H9 (cell line): ENCODE data around the gene ZNF230. TPM values are rescaled to one million over a fixed set of nuclear protein-coding genes. Genes with fewer than 3 reads are reported as not detected.

Experiments
- DNase-seq: peaks from one replicate; pipeline ENCODE4 v3.0.0-alpha.2; 2017
- H2AFZ ChIP-seq: one replicate; pipeline ENCODE4 v1.6.1; 2013; ENCODE audit warnings: mild to moderate bottlenecking, low read length, control low read depth, moderate library complexity
- H2AK5ac ChIP-seq: 2 replicates; pipeline ENCODE4 v1.6.1; 2013; ENCODE audit warnings: low read length, control low read depth, mixed read lengths; ENCODE audit not compliant: insufficient read length
- H2BK120ac ChIP-seq: one replicate; pipeline ENCODE4 v1.6.1; 2013; ENCODE audit warnings: low read depth, mild to moderate bottlenecking, low read length, control low read depth, inconsistent platforms; ENCODE audit not compliant: poor library complexity, severe bottlenecking
- H2BK12ac ChIP-seq: 2 replicates; pipeline ENCODE4 v1.6.1; 2013; ENCODE audit warnings: low read length, control low read depth, mixed read lengths, low read depth; ENCODE audit not compliant: insufficient read length
- H2BK15ac ChIP-seq: 2 replicates; pipeline ENCODE4 v1.6.1; 2013; ENCODE audit warnings: low read depth, low read length, control low read depth
- H2BK20ac ChIP-seq: one replicate; pipeline ENCODE4 v1.6.1; 2013; ENCODE audit warnings: low read depth, mild to moderate bottlenecking, low read length, control low read depth, inconsistent platforms; ENCODE audit not compliant: poor library complexity, severe bottlenecking
- H2BK5ac ChIP-seq: 2 replicates; pipeline ENCODE4 v1.6.1; 2013; ENCODE audit warnings: low read length, control low read depth, mixed read lengths; ENCODE audit not compliant: insufficient read length
- H3K14ac ChIP-seq: 2 replicates; pipeline ENCODE4 v1.6.1; 2013; ENCODE audit warnings: low read length, control low read depth; ENCODE audit not compliant: insufficient read depth
- H3K18ac ChIP-seq: 2 replicates; pipeline ENCODE4 v1.6.1; 2013; ENCODE audit warnings: low read depth, mild to moderate bottlenecking, mixed read lengths, low read length, control low read depth; ENCODE audit not compliant: insufficient read length
- H3K23ac ChIP-seq: 2 replicates; pipeline ENCODE4 v1.6.1; 2013; ENCODE audit warnings: low read length, control low read depth, mixed read lengths, low read depth; ENCODE audit not compliant: insufficient read length
- H3K23me2 ChIP-seq: 2 replicates; pipeline ENCODE4 v1.6.1; 2013; ENCODE audit warnings: low read depth, mild to moderate bottlenecking, mixed read lengths, low read length, control low read depth; ENCODE audit not compliant: insufficient read length, poor library complexity, severe bottlenecking
- H3K27ac ChIP-seq: 2 replicates; pipeline ENCODE4 v1.5.1; 2013; ENCODE audit warnings: low read length, control low read depth, mixed read lengths, low read depth; ENCODE audit not compliant: insufficient read length
- H3K27me3 ChIP-seq: 2 replicates; pipeline ENCODE4 v1.6.1; 2013; ENCODE audit warnings: low read length, control low read depth, inconsistent platforms; ENCODE audit not compliant: insufficient read depth
- H3K4ac ChIP-seq: 2 replicates; pipeline ENCODE4 v1.6.1; 2013; ENCODE audit warnings: low read depth, mild to moderate bottlenecking, control low read depth, inconsistent platforms, low read length, moderate library complexity
- H3K4me1 ChIP-seq: 2 replicates; pipeline ENCODE4 v1.6.1; 2013; ENCODE audit warnings: low read length, control low read depth, inconsistent platforms; ENCODE audit not compliant: insufficient read depth
- H3K4me2 ChIP-seq: 2 replicates; pipeline ENCODE4 v1.6.1; 2013; ENCODE audit warnings: low read length, control low read depth, mixed read lengths; ENCODE audit not compliant: insufficient read length, insufficient read depth
- H3K56ac ChIP-seq: 2 replicates; pipeline ENCODE4 v1.6.1; 2013; ENCODE audit warnings: low read depth, mild to moderate bottlenecking, mixed read lengths, low read length, control low read depth; ENCODE audit not compliant: insufficient read length
- H3K79me1 ChIP-seq: 2 replicates; pipeline ENCODE4 v1.6.1; 2013; ENCODE audit warnings: low read depth, mild to moderate bottlenecking, moderate library complexity, low read length, control low read depth, inconsistent platforms; ENCODE audit not compliant: insufficient read depth, poor library complexity, severe bottlenecking
- H3K79me2 ChIP-seq: 2 replicates; pipeline ENCODE4 v1.6.1; 2013; ENCODE audit warnings: low read length, control low read depth, inconsistent platforms; ENCODE audit not compliant: insufficient read depth
- H3K9ac ChIP-seq: 2 replicates; pipeline ENCODE4 v1.6.1; 2013; ENCODE audit warnings: low read length, control low read depth, mixed read lengths; ENCODE audit not compliant: insufficient read length; ENCODE audit errors: extremely low read depth
- H3K9me3 ChIP-seq: one replicate; pipeline ENCODE4 v1.6.1; 2013; ENCODE audit warnings: low read depth, low read length, inconsistent platforms; ENCODE audit not compliant: control insufficient read depth
- H3T11ph ChIP-seq: one replicate; pipeline ENCODE4 v1.6.1; 2013; ENCODE audit warnings: mild to moderate bottlenecking, low read length, control low read depth, inconsistent platforms
- H4K20me1 ChIP-seq: one replicate; pipeline ENCODE4 v1.6.1; 2013; ENCODE audit not compliant: control insufficient read depth, insufficient read length, insufficient read depth
- H4K5ac ChIP-seq: 2 replicates; pipeline ENCODE4 v1.6.1; 2013; ENCODE audit warnings: low read depth, mild to moderate bottlenecking, mixed read lengths, low read length, control low read depth; ENCODE audit not compliant: insufficient read length
- H4K8ac ChIP-seq: replicated peaks from 2 replicates; pipeline ENCODE4 v1.6.1; 2013; ENCODE audit warnings: low read length, control low read depth, mixed read lengths, low read depth; ENCODE audit not compliant: insufficient read length
- H4K91ac ChIP-seq: 2 replicates; pipeline ENCODE4 v1.6.1; 2013; ENCODE audit warnings: low read depth, mild to moderate bottlenecking, moderate library complexity, mixed read lengths, low read length, control low read depth; ENCODE audit not compliant: insufficient read length
- H3K27ac Mint-ChIP-seq, 3 experiments: 2 replicates in 2 of 3; 3 replicates in 1 of 3; pipeline ENCODE4 v1.8.0; 2020 to 2021; ENCODE audit warnings: mixed read lengths in 3 of 3, mild to moderate bottlenecking in 1 of 3, moderate library complexity in 1 of 3
- H3K27me3 Mint-ChIP-seq: 2 replicates; pipeline ENCODE4 v1.8.0; 2021; ENCODE audit warnings: low read depth, mild to moderate bottlenecking, moderate library complexity, mixed read lengths
- H3K36me3 Mint-ChIP-seq, 3 experiments: 2 replicates in 2 of 3; 3 replicates in 1 of 3; pipeline ENCODE4 v1.8.0; 2020 to 2021; ENCODE audit warnings: low read depth in 3 of 3, mixed read lengths in 3 of 3; ENCODE audit not compliant: insufficient read depth in 1 of 3
- H3K4me1 Mint-ChIP-seq, 2 experiments: 2 replicates each; pipeline ENCODE4 v1.8.0; 2020; ENCODE audit warnings: mixed read lengths in 2 of 2
- H3K4me3 Mint-ChIP-seq, 2 experiments: 2 replicates in 1 of 2; 3 replicates in 1 of 2; pipeline ENCODE4 v1.8.0; 2020 to 2021; ENCODE audit warnings: mild to moderate bottlenecking in 2 of 2, mixed read lengths in 2 of 2, moderate library complexity in 1 of 2
- H3K9me3 Mint-ChIP-seq, 2 experiments: 2 replicates in 1 of 2; 3 replicates in 1 of 2; pipeline ENCODE4 v1.8.0; 2020; ENCODE audit warnings: mild to moderate bottlenecking in 2 of 2, mixed read lengths in 2 of 2, moderate library complexity in 1 of 2
- WGBS: extraction: QIAGEN DNeasy Blood & Tissue Kit; methylation state at CpG from one replicate; pipeline ENCODE4 v1.1.7; 2013; ENCODE audit warnings: missing lambda C conversion rate, low lambda C conversion rate, mixed read lengths; ENCODE audit not compliant: insufficient read length; ENCODE audit errors: extremely low coverage; 5-methylcytosine and 5-hydroxymethylcytosine counted together
- total RNA-seq: library from RNA; stranded (reverse); gene quantifications from 2 replicates; pipeline ENCODE4 v1.2.1, GENCODE V29; 2021
- TF ChIP-seq, protein P1 (sequence below): fragments of 200-600 bp; sonication (generic); conservative IDR thresholded peaks from 3 replicates; pipeline ENCODE4 v1.8.0; 2021; ENCODE audit warnings: antibody characterized with exemption, mild to moderate bottlenecking

Gene ZNF230
- total RNA-seq, 1 experiment from 2014 or later, result 3.1 TPM

DNA sequence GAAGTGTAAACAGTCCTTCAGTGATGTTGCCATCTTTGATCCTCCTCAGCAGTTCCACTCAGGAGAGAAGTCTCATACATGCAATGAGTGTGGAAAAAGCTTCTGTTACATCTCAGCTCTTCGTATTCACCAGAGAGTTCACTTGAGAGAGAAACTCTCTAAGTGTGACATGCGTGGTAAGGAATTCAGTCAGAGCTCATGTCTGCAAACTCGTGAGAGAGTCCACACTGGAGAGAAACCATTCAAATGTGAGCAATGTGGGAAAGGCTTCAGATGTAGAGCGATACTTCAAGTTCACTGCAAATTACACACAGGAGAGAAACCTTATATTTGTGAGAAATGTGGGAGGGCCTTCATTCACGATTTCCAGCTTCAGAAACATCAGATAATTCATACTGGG is 7.7 kb downstream of the ZNF230 start:
- Histone ChIP-seq H2AFZ (no peak overlapping the region), H3K56ac (no peak overlapping the region), H3K27me3 (no peaks in the 10 kb centered on the region), H4K8ac (no peak overlapping the region), H3K79me2 (no peaks in the 10 kb centered on the region), H3K4me1 (no peaks in the 10 kb centered on the region), H3K18ac (no peak overlapping the region), H2BK5ac (no peak overlapping the region), H2BK12ac (no peak overlapping the region), H3K23me2 (no peaks in the 10 kb centered on the region), H3K27ac (no peak overlapping the region), H3T11ph (no peak overlapping the region), H3K9me3 (peaks cover 37% of the 10 kb centered on the region), H3K14ac (no peak overlapping the region), H2AK5ac (no peak overlapping the region), H3K23ac (no peak overlapping the region), H4K20me1 (no peaks in the 10 kb centered on the region), H2BK15ac (no peak overlapping the region), H4K91ac (no peak overlapping the region), H3K9ac (no peak overlapping the region), H3K4me2 (no peak overlapping the region), H4K5ac (no peak overlapping the region), H2BK20ac (no peak overlapping the region), H2BK120ac (no peak overlapping the region), H3K4ac (no peak overlapping the region), H3K79me1 (no peaks in the 10 kb centered on the region)
- H3K4me3 Mint-ChIP-seq, result no peak overlapping the region
- H3K9me3 Mint-ChIP-seq, result peaks cover 58 to 88% of the 10 kb centered on the region in 2 experiments
- WGBS, result no CpG with 5 or more reads among the region's 5 CpGs
- no peak for DNase-seq
- no peak overlapping the region for H3K27ac Mint-ChIP-seq
- peaks cover 61 to 72% (median 65%) of the 10 kb centered on the region in 3 experiments for H3K36me3 Mint-ChIP-seq
- H3K4me1 Mint-ChIP-seq, result no peaks in the 10 kb centered on the region
- TF ChIP-seq, protein P1, sequence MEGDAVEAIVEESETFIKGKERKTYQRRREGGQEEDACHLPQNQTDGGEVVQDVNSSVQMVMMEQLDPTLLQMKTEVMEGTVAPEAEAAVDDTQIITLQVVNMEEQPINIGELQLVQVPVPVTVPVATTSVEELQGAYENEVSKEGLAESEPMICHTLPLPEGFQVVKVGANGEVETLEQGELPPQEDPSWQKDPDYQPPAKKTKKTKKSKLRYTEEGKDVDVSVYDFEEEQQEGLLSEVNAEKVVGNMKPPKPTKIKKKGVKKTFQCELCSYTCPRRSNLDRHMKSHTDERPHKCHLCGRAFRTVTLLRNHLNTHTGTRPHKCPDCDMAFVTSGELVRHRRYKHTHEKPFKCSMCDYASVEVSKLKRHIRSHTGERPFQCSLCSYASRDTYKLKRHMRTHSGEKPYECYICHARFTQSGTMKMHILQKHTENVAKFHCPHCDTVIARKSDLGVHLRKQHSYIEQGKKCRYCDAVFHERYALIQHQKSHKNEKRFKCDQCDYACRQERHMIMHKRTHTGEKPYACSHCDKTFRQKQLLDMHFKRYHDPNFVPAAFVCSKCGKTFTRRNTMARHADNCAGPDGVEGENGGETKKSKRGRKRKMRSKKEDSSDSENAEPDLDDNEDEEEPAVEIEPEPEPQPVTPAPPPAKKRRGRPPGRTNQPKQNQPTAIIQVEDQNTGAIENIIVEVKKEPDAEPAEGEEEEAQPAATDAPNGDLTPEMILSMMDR, result no peak
- H3K27me3 Mint-ChIP-seq, result peaks cover 3% of the 10 kb centered on the region; the same call in 1 of the 2 replicates
